ENCODE data around the gene SHISA2.

SHISA2 gene

GRCh38 chr13:26053418-26053980 lies 1.7 kb upstream of the SHISA2 start:
- TF ChIP-seq CTCF (conservative IDR thresholded peaks at IDR 0.05): no peak
- H3K27ac ChIP-seq: no peak overlapping the region

- no peak for TF ChIP-seq CTCF (conservative IDR thresholded peaks at IDR 0.05)
- peak overlapping the region; percentile 62; the same call in 1 of the 2 replicates for H3K27ac ChIP-seq
These were observed 521 bp upstream of the SHISA2 start for GRCh38 chr13:26052337-26052736.

- TF ChIP-seq CTCF (conservative IDR thresholded peaks at IDR 0.05): no peak
- H3K27ac ChIP-seq: peak overlapping the region; percentile 62; the same call in 1 of the 2 replicates
These were observed 572 bp downstream of the SHISA2 start for GRCh38 chr13:26051231-26051656.

- no peak for TF ChIP-seq CTCF (conservative IDR thresholded peaks at IDR 0.05)
- no peak overlapping the region; the same call in 1 of the 2 replicates for H3K27ac ChIP-seq
These were observed 1.1 kb downstream of the SHISA2 start for GRCh38 chr13:26050568-26051230.

GRCh38 chr13:26048741-26049140 lies 3.1 kb downstream of the SHISA2 start:
- no peak for TF ChIP-seq CTCF (conservative IDR thresholded peaks at IDR 0.05)
- no peak overlapping the region for H3K27ac ChIP-seq

GRCh38 chr13:26047040-26047439 lies 4.8 kb downstream of the SHISA2 start:
- no peak overlapping the region for H3K27ac ChIP-seq
- no peak for TF ChIP-seq CTCF (conservative IDR thresholded peaks at IDR 0.05)

- no peak overlapping the region for H3K27ac ChIP-seq
- no peak for TF ChIP-seq CTCF (conservative IDR thresholded peaks at IDR 0.05)
These were observed 5.2 kb downstream of the SHISA2 start for GRCh38 chr13:26046639-26047038.
